LHCN-M2 (cell line): ENCODE data around the gene PLVAP. TPM values are rescaled to one million over a fixed set of nuclear protein-coding genes. Genes with fewer than 3 reads are reported as not detected.

ENCODE experiments used
- DNase-seq: peaks from one replicate; pipeline ENCODE4 v3.0.0-alpha.2; 2012; ENCODE audit warnings: low read depth
- total RNA-seq: library from RNA; depleted of rRNA; stranded (reverse); fragments of >200 nt; gene quantifications from 2 replicates; pipeline ENCODE4 v1.2.3, GENCODE V29; 2014

PLVAP gene
- total RNA-seq, 1 experiment from 2014 or later = not detected

DNA sequence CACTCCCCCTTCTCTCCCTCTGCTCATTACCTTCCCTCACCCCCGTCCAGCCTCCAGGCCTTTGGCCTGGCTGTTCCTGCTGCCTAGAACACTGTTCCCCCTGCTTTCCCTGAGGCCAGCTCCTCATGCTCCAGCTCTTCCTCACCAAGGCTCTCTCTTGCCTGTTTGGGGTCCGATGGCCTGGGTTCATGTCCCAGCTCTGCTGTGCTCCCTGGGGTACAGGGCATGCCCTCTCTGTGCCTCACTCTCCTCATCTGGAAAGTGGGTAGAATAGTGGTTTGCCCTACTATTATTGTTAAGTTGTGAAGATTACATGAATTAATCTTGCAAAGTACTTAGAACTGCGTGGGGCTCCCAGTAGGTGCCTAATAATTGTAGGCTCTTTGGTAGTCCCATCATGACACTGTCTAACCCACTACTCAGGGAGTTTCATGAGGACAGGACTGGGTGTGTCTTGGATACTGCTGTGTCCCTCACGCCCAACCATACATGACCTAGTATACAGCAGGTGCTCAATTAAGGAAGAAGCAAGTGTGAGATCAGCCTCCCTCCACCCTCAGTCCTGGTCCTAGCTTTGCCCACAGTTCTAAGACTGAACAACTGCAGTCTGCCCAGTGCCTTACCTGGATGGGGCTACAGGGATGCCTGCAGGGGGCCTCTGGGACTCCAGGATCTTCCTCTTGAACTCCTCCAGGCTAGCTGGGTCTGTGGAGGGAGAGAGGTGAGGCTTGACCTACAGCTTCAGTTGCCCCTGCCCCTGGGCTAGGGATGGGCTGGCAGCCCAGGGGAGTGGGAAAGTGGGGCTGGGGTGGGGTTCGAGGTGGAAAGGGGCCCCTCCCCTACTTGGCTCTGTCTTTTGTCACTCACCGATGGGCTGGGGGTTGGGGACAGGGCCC lies 17.0 kb downstream of the PLVAP start:
- DNase-seq = no peak

- no peak for DNase-seq
Measured at GRCh38 chr19:17358395-17358794, 18.7 kb downstream of the PLVAP start.

DNA sequence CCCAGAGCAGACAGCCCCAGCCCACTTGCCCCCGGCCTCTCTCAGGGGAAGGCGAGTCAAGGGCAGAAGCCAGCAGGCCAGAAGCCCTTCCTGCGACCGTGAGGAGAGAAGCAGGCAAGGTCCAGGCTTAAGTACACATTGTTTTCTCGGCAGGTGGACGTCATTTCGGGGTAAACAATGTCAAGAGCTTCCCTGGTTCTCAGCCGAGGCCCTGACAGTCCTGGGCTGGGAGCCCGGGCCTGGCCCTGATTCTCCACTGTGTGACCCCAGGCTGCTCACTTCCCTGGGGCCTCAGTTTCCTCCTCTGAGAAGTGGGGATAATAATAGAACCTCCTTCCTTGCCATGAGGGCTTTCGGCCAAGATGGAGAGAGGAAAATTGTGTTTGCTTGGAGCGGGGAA lies 19.4 kb downstream of the PLVAP start:
- no peak for DNase-seq

DNA sequence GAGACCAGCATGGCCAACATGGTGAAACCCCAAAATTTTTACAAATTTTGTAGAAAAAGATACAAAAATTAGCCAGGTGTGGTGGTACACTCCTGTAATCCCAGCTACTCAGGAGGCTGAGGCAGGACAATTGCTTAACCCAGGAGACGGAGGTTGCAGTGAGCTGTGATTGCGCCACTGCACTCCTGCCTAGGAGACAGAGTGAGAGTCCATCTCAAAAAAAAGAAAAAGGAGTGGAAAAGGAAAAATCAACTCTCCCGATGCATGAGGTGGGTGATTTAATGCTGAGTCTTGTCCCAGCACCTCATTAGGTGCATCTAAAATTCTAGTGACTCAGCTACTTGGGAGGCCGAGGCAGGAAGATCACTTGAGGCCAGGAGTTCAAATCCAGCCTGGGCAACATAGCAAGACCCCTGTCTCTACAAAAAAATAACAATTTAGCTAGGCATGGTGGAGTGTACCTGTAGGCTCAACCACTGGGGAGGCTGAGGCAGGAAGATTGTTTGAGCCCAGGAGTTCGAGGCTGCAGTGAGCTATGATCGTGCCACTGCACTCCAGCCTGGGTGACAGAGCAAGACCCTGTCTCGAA lies 20.0 kb downstream of the PLVAP start:
- DNase-seq = no peak

DNA sequence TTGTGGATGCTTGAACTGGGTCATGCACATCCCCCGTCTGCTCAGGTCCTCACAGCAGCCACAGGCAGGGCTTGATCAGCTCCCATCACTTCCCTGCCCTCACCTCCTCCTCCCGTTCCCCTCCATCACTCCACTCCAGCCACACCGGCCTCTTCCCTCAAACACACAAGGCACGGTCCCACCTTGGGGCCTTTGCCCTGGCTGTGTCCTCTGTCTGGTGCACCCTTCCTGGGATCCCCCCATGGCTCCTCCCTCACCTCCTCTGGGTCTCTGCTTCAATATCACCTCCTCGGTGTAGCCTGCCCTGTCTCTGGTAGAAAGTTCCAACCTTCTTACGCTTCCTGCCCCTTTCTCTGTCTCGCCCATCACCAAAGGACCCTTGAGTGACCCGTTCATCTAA lies 23.8 kb downstream of the PLVAP start:
- no peak for DNase-seq

- DNase-seq = no peak
Measured at GRCh38 chr19:17352608-17353280, 24.4 kb downstream of the PLVAP start.

- no peak for DNase-seq
Measured at GRCh38 chr19:17351815-17352435, 25.2 kb downstream of the PLVAP start.

- peak; percentile 73 for DNase-seq
Measured at GRCh38 chr19:17348700-17349099, 28.4 kb downstream of the PLVAP start.

GRCh38 chr19:17347877-17348276 lies 29.3 kb downstream of the PLVAP start:
- DNase-seq = no peak

- DNase-seq = peak; percentile 34
Measured at GRCh38 chr19:17347361-17347760, 29.8 kb downstream of the PLVAP start.

GRCh38 chr19:17346109-17346671 lies 31.0 kb downstream of the PLVAP start:
- peak; percentile 36 for DNase-seq

DNA sequence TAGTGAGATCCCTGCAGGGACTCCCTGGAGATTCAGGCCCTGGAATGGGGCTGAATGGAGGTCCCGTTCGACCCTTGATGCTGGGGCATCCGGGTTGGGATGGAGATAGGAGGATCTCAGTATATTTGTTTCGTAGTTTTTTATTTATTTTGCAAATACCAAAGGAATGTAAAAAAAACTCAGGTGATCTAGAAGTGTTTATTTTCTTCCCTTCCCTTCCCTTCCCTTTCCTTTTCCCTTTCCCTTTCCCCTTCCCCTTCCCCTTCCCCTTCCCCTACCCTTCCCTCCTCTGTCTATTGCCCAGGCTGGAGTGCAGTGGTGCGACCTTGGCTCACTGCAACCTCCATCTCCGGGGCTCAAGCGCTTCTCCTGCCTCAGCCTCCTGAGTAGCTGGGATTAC lies 35.3 kb downstream of the PLVAP start:
- no peak for DNase-seq

GRCh38 chr19:17341386-17341785 lies 35.8 kb downstream of the PLVAP start:
- DNase-seq = no peak

DNA sequence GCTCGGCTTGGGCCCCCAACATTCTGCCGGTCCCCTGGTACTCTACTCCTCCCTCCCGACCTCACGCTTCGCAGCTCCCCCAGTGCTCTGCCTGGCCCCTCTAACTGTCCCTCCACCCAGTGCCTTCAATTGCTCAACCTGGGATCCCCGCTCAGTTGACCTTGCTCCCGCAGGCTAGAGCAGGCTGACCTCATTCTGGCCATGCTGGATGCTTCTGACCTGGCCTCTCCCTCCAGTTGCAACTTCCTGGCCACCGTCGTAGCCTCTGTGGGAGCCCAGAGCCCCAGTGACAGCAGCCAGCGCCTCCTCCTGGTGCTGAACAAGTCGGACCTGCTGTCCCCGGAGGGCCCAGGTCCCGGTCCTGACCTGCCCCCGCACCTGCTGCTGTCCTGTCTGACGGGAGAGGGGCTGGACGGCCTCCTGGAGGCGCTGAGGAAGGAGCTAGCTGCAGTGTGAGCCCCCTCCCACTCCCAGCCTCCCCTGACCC lies 36.2 kb downstream of the PLVAP start:
- no peak for DNase-seq

DNA sequence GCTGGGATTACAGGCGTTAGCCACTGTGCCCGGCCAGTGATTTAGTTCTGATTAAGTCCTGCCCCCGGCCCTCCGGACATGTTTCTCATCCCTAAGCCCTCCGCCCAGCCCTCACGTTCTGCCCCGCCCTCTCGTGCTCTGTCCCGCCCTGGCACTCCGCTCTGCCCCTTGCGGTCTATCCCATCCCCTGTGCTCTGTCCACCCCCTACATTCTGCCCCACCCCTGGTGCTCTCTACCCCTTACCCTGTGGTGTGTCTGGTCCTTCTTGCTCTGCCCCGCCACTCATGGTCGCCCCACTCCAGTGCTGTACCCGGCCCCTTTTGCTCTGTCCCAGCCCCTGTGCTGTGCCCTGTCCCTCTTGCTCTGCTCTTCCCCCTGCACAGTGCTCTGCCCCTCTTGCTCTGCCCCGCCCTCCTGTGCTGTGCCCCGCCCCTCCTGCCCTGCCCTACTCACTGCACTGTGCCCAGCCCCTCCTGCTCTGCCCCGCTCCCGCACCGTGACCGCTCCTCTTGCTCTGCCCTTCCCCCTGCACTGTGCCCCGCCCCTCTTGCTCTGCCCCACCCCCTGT lies 36.8 kb downstream of the PLVAP start:
- DNase-seq = no peak

GRCh38 chr19:17339088-17339741 lies 37.9 kb downstream of the PLVAP start:
- no peak for DNase-seq

GRCh38 chr19:17338433-17339078 lies 38.6 kb downstream of the PLVAP start:
- DNase-seq = no peak

DNA sequence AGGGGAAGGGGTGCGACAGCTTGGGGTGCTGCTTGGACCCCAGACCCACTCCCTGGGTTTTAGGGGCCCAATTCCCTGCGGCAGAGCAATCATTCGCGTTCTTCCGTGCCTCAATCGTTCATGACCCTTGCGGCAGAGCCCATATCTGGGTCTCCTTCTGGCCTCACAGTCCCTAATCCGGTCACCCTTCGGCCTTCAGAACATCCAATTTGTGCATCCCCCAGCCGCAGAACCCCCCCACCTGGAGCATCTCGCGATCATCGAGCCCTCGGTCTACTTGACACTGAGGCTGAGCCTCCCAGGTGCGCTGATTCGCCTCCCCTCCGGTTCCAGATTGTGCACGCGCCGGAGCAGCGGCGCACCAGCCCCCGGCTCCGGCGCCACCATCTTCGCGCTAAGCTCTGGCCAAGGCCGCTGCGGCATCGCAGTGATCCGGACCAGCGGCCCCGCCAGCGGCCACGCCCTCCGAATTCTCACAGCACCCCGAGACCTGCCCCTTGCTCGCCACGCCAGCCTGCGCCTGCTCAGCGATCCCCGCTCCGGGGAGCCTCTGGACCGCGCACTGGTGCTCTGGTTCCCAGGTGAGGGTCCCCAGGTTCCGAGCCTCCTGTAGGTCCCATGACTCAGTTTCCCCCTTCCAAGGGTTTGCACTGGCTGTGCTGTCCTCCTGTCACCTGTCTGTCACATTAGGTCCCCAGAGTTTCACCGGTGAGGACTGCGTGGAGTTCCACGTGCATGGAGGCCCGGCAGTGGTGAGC lies 39.3 kb downstream of the PLVAP start:
- DNase-seq = peak; percentile 8

- DNase-seq = peak; percentile 98
Measured at GRCh38 chr19:17336872-17337674, 40.1 kb downstream of the PLVAP start, which contains the start of gene GTPBP3. Gene GTPBP3 (plus strand): TSS chr19:17337553. CDS start chr19:17337612, 59 bp downstream.
